Endothelial cell of umbilical vein (primary cell): ENCODE data around the gene HAT1. TPM values are rescaled to one million over a fixed set of nuclear protein-coding genes. Genes with fewer than 3 reads are reported as not detected.

Experiments
- BruUV-seq: library from RNA; stranded (reverse); fragments of 400-500 nt; replicated peaks from 2 replicates; lab custom pipeline; 2021; lab: Mats Ljungman, UMichigan
- CTCF ChIA-PET: fragments of 300-600, 350-600 bp; sonication (Branson Sonifier 250); formaldehyde crosslinking; loops from one replicate; lab custom pipeline; 2021; ENCODE audit warnings: antibody characterized with exemption, inconsistent platforms; lab: Charles Lee
- POLR2A ChIA-PET: fragments of 300-600, 350-600 bp; sonication (Branson Sonifier 250); formaldehyde crosslinking; loops from one replicate; lab custom pipeline; 2021; ENCODE audit warnings: antibody characterized with exemption, inconsistent platforms; lab: Charles Lee
- DNase-seq: peaks from one replicate; pipeline ENCODE4 v3.0.0-alpha.2; 2011; ENCODE audit warnings: low read depth, low spot score
- FAIRE-seq: peaks from 2 replicates; lab custom pipeline; 2011; peaks lifted over from hg19 to GRCh38; lab: Jason Lieb, UNC
- H2AFZ ChIP-seq: 2 replicates; pipeline ENCODE4 v1.6.0; 2012; ENCODE audit warnings: low read depth, low read length, control low read depth, inconsistent platforms
- H3K27ac ChIP-seq: 2 replicates; pipeline ENCODE4 v1.5.1; 2011; ENCODE audit warnings: low read depth, mild to moderate bottlenecking, control low read depth, low read length, moderate library complexity; ENCODE audit not compliant: insufficient read depth
- H3K27me3 ChIP-seq, 2 experiments: 2 replicates each; pipeline versions ENCODE4 v1.6.0 to v1.6.1; 2011; ENCODE audit warnings: low read length in 2 of 2, mixed read lengths in 1 of 2; ENCODE audit not compliant: control insufficient read depth in 2 of 2, insufficient read depth in 2 of 2
- H3K36me3 ChIP-seq, 2 experiments: 2 replicates in 1 of 2; 3 replicates in 1 of 2; pipeline ENCODE4 v1.5.1; 2011; ENCODE audit warnings: low read length in 2 of 2, mild to moderate bottlenecking in 1 of 2, moderate library complexity in 1 of 2; ENCODE audit not compliant: control insufficient read depth in 2 of 2, insufficient read depth in 2 of 2; ENCODE audit errors: extremely low read depth in 1 of 2
- H3K4me1 ChIP-seq: 3 replicates; pipeline ENCODE4 v1.5.1; 2011; ENCODE audit warnings: mild to moderate bottlenecking, low read length; ENCODE audit not compliant: control insufficient read depth, insufficient read depth; ENCODE audit errors: extremely low read depth
- H3K4me2 ChIP-seq: 2 replicates; pipeline ENCODE4 v1.6.1; 2011; ENCODE audit warnings: low read length, control low read depth, mixed read lengths; ENCODE audit not compliant: insufficient read depth
- H3K4me3 ChIP-seq, 3 experiments: fragments of 200-600 bp in 1 of 3; sonication (generic), shearing (Covaris generic) in 1 of 3; replicated peaks in 1 of 3; 2 replicates each; pipeline ENCODE4 v1.5.1; 2011 to 2016; ENCODE audit warnings: control low read depth in 3 of 3, low read length in 3 of 3, mild to moderate bottlenecking in 2 of 3, inconsistent platforms in 1 of 3, low read depth in 1 of 3, moderate library complexity in 1 of 3; ENCODE audit not compliant: insufficient read depth in 1 of 3
- H3K79me2 ChIP-seq: 2 replicates; pipeline ENCODE4 v1.6.0; 2012; ENCODE audit warnings: low read length, inconsistent platforms; ENCODE audit not compliant: control insufficient read depth, insufficient read depth
- H3K9ac ChIP-seq: replicated peaks from 2 replicates; pipeline ENCODE3; 2011; ENCODE audit warnings: low read length, control low read depth; ENCODE audit not compliant: insufficient read depth; ENCODE audit errors: extremely low read depth
- H3K9me1 ChIP-seq: replicated peaks from 3 replicates; pipeline ENCODE4 v1.6.0; 2011; ENCODE audit warnings: mild to moderate bottlenecking, low read length; ENCODE audit not compliant: control insufficient read depth, insufficient read depth; ENCODE audit errors: extremely low read depth
- H3K9me3 ChIP-seq: replicated peaks from 2 replicates; pipeline ENCODE4 v1.5.1; 2012; ENCODE audit warnings: low read length, inconsistent platforms; ENCODE audit not compliant: control insufficient read depth, insufficient read depth
- H4K20me1 ChIP-seq: replicated peaks from 2 replicates; pipeline ENCODE3; 2011; ENCODE audit warnings: mild to moderate bottlenecking, low read length; ENCODE audit not compliant: control insufficient read depth, insufficient read depth; ENCODE audit errors: extremely low read depth
- CTCF ChIP-seq, 2 donors: IDR thresholded peaks; 1 replicate in 1 of 2; 2 replicates in 1 of 2; pipeline ENCODE4 v1.5.1; 2011; ENCODE audit warnings: low read length in 2 of 2, mild to moderate bottlenecking in 2 of 2, moderate library complexity in 2 of 2, control low read depth in 1 of 2, inconsistent platforms in 1 of 2, low read depth in 1 of 2; ENCODE audit not compliant: insufficient read depth in 1 of 2; ENCODE audit errors: extremely low read depth in 1 of 2
- EZH2 ChIP-seq: IDR thresholded peaks from 2 replicates; pipeline ENCODE4 v1.6.1; 2012; ENCODE audit warnings: borderline replicate concordance, low read depth, mild to moderate bottlenecking, moderate library complexity, low read length, inconsistent platforms; ENCODE audit not compliant: severe bottlenecking
- FOS ChIP-seq: IDR thresholded peaks from 2 replicates; pipeline ENCODE4 v1.6.1; 2011; ENCODE audit warnings: mild to moderate bottlenecking, low read length, moderate library complexity, borderline replicate concordance; ENCODE audit not compliant: insufficient read depth
- GATA2 ChIP-seq: IDR thresholded peaks from 2 replicates; pipeline ENCODE4 v1.7.0; 2011; ENCODE audit warnings: low read depth, mild to moderate bottlenecking, moderate library complexity, mixed read lengths, low read length; ENCODE audit not compliant: insufficient read length, insufficient read depth
- JUN ChIP-seq: IDR thresholded peaks from 2 replicates; pipeline ENCODE4 v1.6.1; 2011; ENCODE audit warnings: borderline replicate concordance, low read depth; ENCODE audit not compliant: insufficient read length, insufficient read depth
- MAX ChIP-seq: IDR thresholded peaks from 2 replicates; pipeline ENCODE4 v1.6.1; 2011; ENCODE audit not compliant: insufficient read depth, insufficient read length
- MYC ChIP-seq: IDR thresholded peaks from one replicate; pipeline ENCODE4 v1.6.1; 2011; ENCODE audit warnings: mild to moderate bottlenecking, low read depth, low read length
- POLR2A ChIP-seq: IDR thresholded peaks from 2 replicates; pipeline ENCODE4 v1.6.1; 2012; ENCODE audit warnings: low read depth, mild to moderate bottlenecking, control low read depth, low read length
- POLR2AphosphoS5 ChIP-seq: IDR thresholded peaks from 2 replicates; pipeline ENCODE4 v1.6.1; 2012; ENCODE audit warnings: low read depth, mild to moderate bottlenecking, control low read depth, low read length, moderate library complexity; ENCODE audit not compliant: insufficient read depth
- dilution Hi-C: fragments of 300-500 bp; cut with MboI; formaldehyde crosslinking; loops from one replicate; pipeline ENCODE4 v1.15.0; 2019; ENCODE audit warnings: low sequenced_read_pairs; ENCODE audit not compliant: extremely low pct_ligation_motif_present
- intact Hi-C: fragments of 100-400 bp; cut with micrococcal nuclease; formaldehyde crosslinking; loops from one replicate; pipeline ENCODE4 v1.10.0; 2022
- polyA plus RNA-seq, 4 experiments: library from polyadenylated mRNA; depleted of rRNA in 3 of 4; stranded (reverse) in 3 of 4; unstranded in 1 of 4; fragments of >200 nt; gene quantifications; 2 replicates each; pipeline versions ENCODE4 v1.2.1 to v1.2.3, GENCODE V29; 2011 to 2012; ENCODE audit warnings: missing spikeins in 1 of 4
- total RNA-seq: library from RNA; stranded (reverse); gene quantifications from 2 replicates; pipeline ENCODE4 v1.2.3, GENCODE V29; 2021

HAT1 gene
- total and polyA plus RNA-seq, 2 donors (not counting 3 experiments of a cell fraction or from before 2014, with no cell fraction given), result 27.4 to 50.3 TPM

DNA sequence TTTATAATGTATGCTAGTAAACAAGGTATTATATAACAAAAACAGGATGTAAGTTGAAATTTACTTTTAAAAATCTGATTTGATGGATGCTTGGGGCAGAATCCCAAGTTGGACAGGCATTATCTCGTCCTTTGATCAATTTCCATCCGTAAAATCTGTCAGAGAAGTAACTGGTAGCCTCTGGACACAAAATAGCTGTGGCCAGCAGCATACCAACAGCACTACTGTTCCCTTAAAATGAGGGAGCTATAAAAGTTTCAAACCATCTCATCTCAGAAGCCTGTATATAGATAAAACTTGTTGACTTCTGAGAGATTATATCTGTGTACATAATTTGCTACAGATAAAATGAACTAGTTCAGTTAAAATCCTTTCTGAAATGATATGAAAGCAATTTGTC lies 62.8 kb downstream of the HAT1 start:
- CTCF ChIA-PET, result no interaction called here
- Histone ChIP-seq H3K9ac (no peak overlapping the region), H3K9me3 (no peaks in the 10 kb centered on the region), H3K4me2 (no peak overlapping the region), H3K4me3 (no peak overlapping the region), H3K27ac (no peak overlapping the region), H3K4me1 (no peaks in the 10 kb centered on the region), H3K9me1 (no peaks in the 10 kb centered on the region), H3K79me2 (no peaks in the 10 kb centered on the region), H2AFZ (no peak overlapping the region), H4K20me1 (no peaks in the 10 kb centered on the region), H3K36me3 (no peaks in the 10 kb centered on the region), H3K27me3 (no peaks in the 10 kb centered on the region)
- dilution Hi-C loops, result no loop called here
- POLR2A ChIA-PET, result no interaction called here
- BruUV-seq, result no TSS peak
- no peak for TF ChIP-seq JUN
- TF ChIP-seq GATA2, result no peak
- no peak for TF ChIP-seq MAX
- TF ChIP-seq MYC, result no peak
- no peak for TF ChIP-seq EZH2
- intact Hi-C loops, result no loop called here
- no peak for DNase-seq
- FAIRE-seq, result no peak

GRCh38 chr2:171986778-171987177 lies 64.5 kb downstream of the HAT1 start:
- dilution Hi-C loops (no loop called here), intact Hi-C loops (no loop called here)
- Histone ChIP-seq H4K20me1 (no peaks in the 10 kb centered on the region), H3K4me1 (no peaks in the 10 kb centered on the region), H3K27ac (no peak overlapping the region), H3K9me1 (no peaks in the 10 kb centered on the region), H3K9me3 (no peaks in the 10 kb centered on the region), H3K9ac (no peak overlapping the region), H3K4me3 (no peak overlapping the region), H3K4me2 (no peak overlapping the region), H3K36me3 (no peaks in the 10 kb centered on the region), H2AFZ (no peak overlapping the region), H3K79me2 (no peaks in the 10 kb centered on the region), H3K27me3 (no peaks in the 10 kb centered on the region)
- ChIA-PET POLR2A (no interaction called here), CTCF (no interaction called here)
- DNase-seq, result no peak
- BruUV-seq, result no TSS peak
- no peak for FAIRE-seq
- TF ChIP-seq GATA2 (no peak), POLR2A (no peak), EZH2 (no peak), MYC (no peak), MAX (no peak), FOS (no peak), CTCF (IDR thresholded peaks at IDR 0.05; ENCODE audit: extremely low read depth in 1 of 2, insufficient read depth in 1 of 2, low read depth in 1 of 2, low read length in 2 of 2) (no peak), JUN (no peak), POLR2AphosphoS5 (no peak)
